H1 (cell line): ENCODE results near the gene NBEA. TPM values are rescaled to one million over a fixed set of nuclear protein-coding genes. Genes with fewer than 3 reads are reported as not detected.

ENCODE experiments used
- CTCF ChIA-PET: fragments of 300-600 bp; sonication (Branson Sonifier 250); formaldehyde crosslinking; loops from one replicate; lab custom pipeline; 2021; ENCODE audit not compliant: partially characterized antibody; lab: Charles Lee
- POLR2A ChIA-PET: fragments of 300-600 bp; sonication (Branson Sonifier 250); formaldehyde crosslinking; loops from one replicate; lab custom pipeline; 2021; ENCODE audit warnings: inconsistent platforms; ENCODE audit not compliant: partially characterized antibody; lab: Charles Lee
- DNase-seq, 2 experiments: peaks; one replicate each; pipeline versions ENCODE4 v3.0.0 to v3.0.0-alpha.2; 2010 to 2022; ENCODE audit warnings: low spot score in 2 of 2, low read depth in 1 of 2, mixed read lengths in 1 of 2
- FAIRE-seq: peaks from 2 replicates; lab custom pipeline; 2011; peaks lifted over from hg19 to GRCh38; lab: Jason Lieb, UNC
- H2AFZ ChIP-seq: 2 replicates; pipeline ENCODE4 v1.8.1; 2012; ENCODE audit warnings: low read length, inconsistent platforms
- H2AK5ac ChIP-seq: 2 replicates; pipeline ENCODE4 v1.6.1; 2013; ENCODE audit warnings: low read depth, low read length
- H2BK120ac ChIP-seq: replicated peaks from 2 replicates; pipeline ENCODE3; 2013; ENCODE audit warnings: low read depth, low read length, inconsistent platforms
- H2BK12ac ChIP-seq: 2 replicates; pipeline ENCODE4 v1.6.1; 2013; ENCODE audit warnings: low read depth, low read length
- H2BK15ac ChIP-seq: 2 replicates; pipeline ENCODE4 v1.6.1; 2013; ENCODE audit warnings: low read length
- H2BK20ac ChIP-seq: 2 replicates; pipeline ENCODE4 v1.6.1; 2013; ENCODE audit warnings: low read length
- H2BK5ac ChIP-seq: 2 replicates; pipeline ENCODE4 v1.6.1; 2013; ENCODE audit warnings: low read depth, low read length
- H3K14ac ChIP-seq: 2 replicates; pipeline ENCODE4 v1.6.1; 2013; ENCODE audit warnings: inconsistent platforms; ENCODE audit not compliant: insufficient read length
- H3K18ac ChIP-seq: 2 replicates; pipeline ENCODE4 v1.6.1; 2013; ENCODE audit warnings: low read length; ENCODE audit errors: extremely low read depth
- H3K23ac ChIP-seq: 2 replicates; pipeline ENCODE4 v1.6.1; 2013; ENCODE audit warnings: inconsistent platforms; ENCODE audit not compliant: insufficient read length
- H3K23me2 ChIP-seq: 2 replicates; pipeline ENCODE4 v1.6.1; 2013; ENCODE audit warnings: low read depth, low read length
- H3K27ac ChIP-seq: 2 replicates; pipeline ENCODE4 v1.6.1; 2011; ENCODE audit warnings: low read depth, low read length, inconsistent platforms
- H3K27me3 ChIP-seq, 4 experiments: replicated peaks in 1 of 4; 1 replicate in 1 of 4; 2 replicates in 3 of 4; pipeline versions ENCODE4 v1.6.1 to v1.8.1; 2011 to 2013; ENCODE audit warnings: low read length in 3 of 4, mild to moderate bottlenecking in 3 of 4, inconsistent platforms in 2 of 4, mixed read lengths in 2 of 4, moderate library complexity in 1 of 4; ENCODE audit not compliant: control insufficient read depth in 3 of 4, insufficient read depth in 3 of 4; ENCODE audit errors: extremely low read depth in 1 of 4
- H3K36me3 ChIP-seq, 4 experiments: 2 replicates each; pipeline versions ENCODE4 v1.6.1 to v1.8.1; 2011 to 2013; ENCODE audit warnings: mild to moderate bottlenecking in 4 of 4, low read length in 3 of 4, moderate library complexity in 2 of 4, control low read depth in 1 of 4, inconsistent platforms in 1 of 4; ENCODE audit not compliant: insufficient read depth in 4 of 4, control insufficient read depth in 2 of 4
- H3K4ac ChIP-seq: replicated peaks from 2 replicates; pipeline ENCODE3; 2013; ENCODE audit warnings: low read length, low read depth, mixed read lengths, inconsistent platforms; ENCODE audit not compliant: insufficient read length
- H3K4me1 ChIP-seq, 4 experiments: replicated peaks in 1 of 4; 1 replicate in 1 of 4; 2 replicates in 3 of 4; pipeline versions ENCODE4 v1.6.1 to v1.8.1; 2011 to 2013; ENCODE audit warnings: low read length in 3 of 4, inconsistent platforms in 2 of 4, mixed read lengths in 1 of 4; ENCODE audit not compliant: insufficient read depth in 4 of 4, control insufficient read depth in 3 of 4
- H3K4me2 ChIP-seq, 2 experiments: 2 replicates each; pipeline versions ENCODE4 v1.6.1 to v1.8.1; 2011 to 2013; ENCODE audit warnings: low read depth in 2 of 2, low read length in 2 of 2, control low read depth in 1 of 2, inconsistent platforms in 1 of 2, mild to moderate bottlenecking in 1 of 2; ENCODE audit not compliant: insufficient read depth in 1 of 2
- H3K4me3 ChIP-seq, 4 experiments: fragments of 200-600, 300-600 bp in 1 of 4; sonication (generic), shearing (Covaris generic), sonication (Bioruptor Twin) in 1 of 4; 2 replicates each; pipeline versions ENCODE4 v1.5.1 to v1.8.1; 2011 to 2016; ENCODE audit warnings: low read length in 4 of 4, low read depth in 3 of 4, control low read depth in 2 of 4, inconsistent platforms in 2 of 4, mild to moderate bottlenecking in 2 of 4, mixed read lengths in 1 of 4, moderate library complexity in 1 of 4; ENCODE audit not compliant: insufficient read depth in 2 of 4; ENCODE audit errors: extremely low read depth in 1 of 4
- H3K56ac ChIP-seq: replicated peaks from 2 replicates; pipeline ENCODE3; 2013; ENCODE audit warnings: low read depth, mild to moderate bottlenecking, mixed read lengths, low read length, inconsistent platforms; ENCODE audit not compliant: insufficient read length
- H3K79me1 ChIP-seq: 2 replicates; pipeline ENCODE4 v1.6.1; 2013; ENCODE audit warnings: low read depth, low read length, control low read depth
- H3K79me2 ChIP-seq, 2 experiments: 2 replicates each; pipeline versions ENCODE4 v1.6.1 to v1.8.1; 2012 to 2013; ENCODE audit warnings: low read length in 2 of 2, mild to moderate bottlenecking in 2 of 2, inconsistent platforms in 1 of 2; ENCODE audit not compliant: insufficient read depth in 2 of 2, control insufficient read depth in 1 of 2
- H3K9ac ChIP-seq, 4 experiments: replicated peaks in 1 of 4; 1 replicate in 1 of 4; 2 replicates in 3 of 4; pipeline versions ENCODE4 v1.6.1 to v1.8.1; 2011 to 2013; ENCODE audit warnings: low read depth in 3 of 4, low read length in 3 of 4, control low read depth in 2 of 4, mild to moderate bottlenecking in 2 of 4, moderate library complexity in 2 of 4, inconsistent platforms in 1 of 4; ENCODE audit errors: extremely low read depth in 1 of 4
- H3K9me3 ChIP-seq, 2 experiments: 2 replicates each; pipeline versions ENCODE4 v1.6.1 to v1.8.1; 2012 to 2013; ENCODE audit warnings: mild to moderate bottlenecking in 2 of 2, moderate library complexity in 2 of 2, control low read depth in 1 of 2, inconsistent platforms in 1 of 2, low read depth in 1 of 2, low read length in 1 of 2, mixed read lengths in 1 of 2; ENCODE audit not compliant: insufficient read depth in 2 of 2
- H4K20me1 ChIP-seq, 2 experiments: replicated peaks in 1 of 2; 2 replicates each; pipeline versions ENCODE3 to v1.8.1; 2011 to 2013; ENCODE audit warnings: inconsistent platforms in 2 of 2, low read length in 2 of 2, mild to moderate bottlenecking in 1 of 2; ENCODE audit not compliant: insufficient read depth in 2 of 2, control insufficient read depth in 1 of 2
- H4K5ac ChIP-seq: 2 replicates; pipeline ENCODE4 v1.6.1; 2013; ENCODE audit warnings: low read length, low read depth, mixed read lengths, inconsistent platforms; ENCODE audit not compliant: insufficient read length
- H4K8ac ChIP-seq: 2 replicates; pipeline ENCODE4 v1.8.0; 2013; ENCODE audit warnings: mild to moderate bottlenecking, moderate library complexity, low read length, inconsistent platforms; ENCODE audit not compliant: insufficient read depth; ENCODE audit errors: extremely low read depth
- H4K91ac ChIP-seq: replicated peaks from 2 replicates; pipeline ENCODE3; 2013; ENCODE audit warnings: low read length, mixed read lengths, inconsistent platforms; ENCODE audit not compliant: insufficient read length
- CHD2 ChIP-seq: IDR thresholded peaks from 2 replicates; pipeline ENCODE4 v1.6.1; 2012; ENCODE audit warnings: low read length, improper control_type of control experiment
- NANOG ChIP-seq: IDR thresholded peaks from 2 replicates; pipeline ENCODE4 v1.6.1; 2011; ENCODE audit warnings: low read length, low read depth, mild to moderate bottlenecking, inconsistent platforms; ENCODE audit not compliant: insufficient read depth, poor library complexity, severe bottlenecking
- NRF1 ChIP-seq: IDR thresholded peaks from 2 replicates; pipeline ENCODE4 v1.6.1; 2011; ENCODE audit warnings: mild to moderate bottlenecking, low read depth, low read length, improper control_type of control experiment
- POLR2A ChIP-seq, 2 experiments: IDR thresholded peaks; 1 replicate in 1 of 2; 2 replicates in 1 of 2; pipeline ENCODE4 v1.6.1; 2011; ENCODE audit warnings: low read depth in 2 of 2, low read length in 2 of 2, mild to moderate bottlenecking in 2 of 2; ENCODE audit errors: control extremely low read depth in 1 of 2
- RBBP5 ChIP-seq: IDR thresholded peaks from 2 replicates; pipeline ENCODE4 v1.7.1; 2012; ENCODE audit warnings: low read depth, mild to moderate bottlenecking, inconsistent platforms, low read length, moderate library complexity, borderline replicate concordance
- SP1 ChIP-seq: IDR thresholded peaks from 2 replicates; pipeline ENCODE4 v1.6.1; 2011; ENCODE audit warnings: low read depth, low read length
- WGBS, 2 experiments: shearing (Covaris generic) in 1 of 2; methylation state at CpG; one replicate each; pipeline versions ENCODE4 v1.1.6 to v1.1.7; 2013 to 2015; ENCODE audit warnings: low lambda C conversion rate in 2 of 2, mixed read lengths in 2 of 2, inconsistent platforms in 1 of 2, low coverage in 1 of 2, missing lambda C conversion rate in 1 of 2; ENCODE audit not compliant: insufficient replicate concordance in 2 of 2, insufficient coverage in 1 of 2, insufficient read length in 1 of 2; ENCODE audit errors: extremely low coverage in 1 of 2, missing lambda C conversion rate in 1 of 2; 5-methylcytosine and 5-hydroxymethylcytosine counted together
- polyA plus RNA-seq, 7 experiments: library from polyadenylated mRNA; depleted of rRNA in 3 of 7; stranded (reverse) in 5 of 7; unstranded in 2 of 7; fragments of >200 nt in 5 of 7; fragments of 200-250 nt in 2 of 7; gene quantifications; 1 replicate in 5 of 7; 2 replicates in 1 of 7; 4 replicates in 1 of 7; pipeline versions ENCODE4 v1.2.1 to v1.2.3, GENCODE V29; 2011 to 2013; ENCODE audit warnings: missing spikeins in 2 of 7, mixed read lengths in 2 of 7
- total RNA-seq: library from RNA; stranded (reverse); fragmentation: NEBNext Ultra II Directional; extraction: Animal tissue kit (Norgen Biotek cat#: 25700); gene quantifications from 2 replicates; pipeline ENCODE4 v1.2.1, GENCODE V29; 2021
- TF ChIP-seq, protein P1 (sequence below): IDR thresholded peaks from 2 replicates; pipeline ENCODE4 v1.6.1; 2011; ENCODE audit warnings: low read length, improper control_type of control experiment

NBEA gene
- total and polyA plus RNA-seq, 2 of the 8 experiments (the other 6 are each of a cell fraction or from before 2014, with no cell fraction given) = 14.2 to 21.5 TPM

- Histone ChIP-seq H3K79me2 (no peaks in the 10 kb centered on the region), H3K36me3 (no peaks in the 10 kb centered on the region), H3K23ac (no peak overlapping the region), H2AK5ac (no peak overlapping the region), H2BK12ac (no peak overlapping the region), H4K5ac (no peak overlapping the region), H3K18ac (no peak overlapping the region), H4K8ac (no peak overlapping the region), H3K56ac (no peak overlapping the region), H3K9ac (no peak overlapping the region)
- FAIRE-seq = no peak
- no peak for TF ChIP-seq NANOG
- TF ChIP-seq CHD2 = no peak
- no peak for TF ChIP-seq RBBP5
- TF ChIP-seq, protein P1, sequence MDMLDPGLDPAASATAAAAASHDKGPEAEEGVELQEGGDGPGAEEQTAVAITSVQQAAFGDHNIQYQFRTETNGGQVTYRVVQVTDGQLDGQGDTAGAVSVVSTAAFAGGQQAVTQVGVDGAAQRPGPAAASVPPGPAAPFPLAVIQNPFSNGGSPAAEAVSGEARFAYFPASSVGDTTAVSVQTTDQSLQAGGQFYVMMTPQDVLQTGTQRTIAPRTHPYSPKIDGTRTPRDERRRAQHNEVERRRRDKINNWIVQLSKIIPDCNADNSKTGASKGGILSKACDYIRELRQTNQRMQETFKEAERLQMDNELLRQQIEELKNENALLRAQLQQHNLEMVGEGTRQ = no peak
- no peak for TF ChIP-seq NRF1
- no peak for TF ChIP-seq POLR2A (IDR thresholded peaks at IDR 0.05; ENCODE audit: control extremely low read depth in 1 of 2, low read depth in 2 of 2, low read length in 2 of 2)
- no peak for TF ChIP-seq SP1
- TF ChIP-seq, all 59 proteins: peak for 0
- Histone ChIP-seq H4K91ac (no peak overlapping the region), H3K14ac (no peak overlapping the region), H2BK20ac (no peak overlapping the region), H3K23me2 (peaks cover 18% of the 10 kb centered on the region), H3K27ac (no peak overlapping the region), H2BK120ac (no peak overlapping the region), H2BK5ac (no peak overlapping the region), H3K4me1 (peaks cover 6 to 27% (median 20%) of the 10 kb centered on the region in 4 experiments), H3K9me3 (no peaks in the 10 kb centered on the region), H3K4me2 (peak overlapping the region in 1 of 2 experiments; percentile 98; a peak in 1 of 4 replicates), H2AFZ (no peak overlapping the region), H3K27me3 (peaks cover 26 to 45% (median 37%) of the 10 kb centered on the region in 4 experiments), H2BK15ac (no peak overlapping the region), H3K4ac (no peak overlapping the region), H4K20me1 (peaks cover 11 to 26% of the 10 kb centered on the region in 2 experiments), H3K4me3 (peak overlapping the region in 1 of 4 experiments; percentile 66; a peak in 1 of 8 replicates), H3K79me1 (no peaks in the 10 kb centered on the region)
- WGBS, 2 experiments = 67% methylated on average over 1 of the region's 1 CpG; no CpG with 5 or more reads in 1 of the 2 experiments
- ChIA-PET CTCF (interaction anchor here (1.1 to 1.2 kb wide), 2 partner anchors 10 to 240 kb away, joined by 3 to 4 read pairs; no protein-coding TSS in a partner anchor), POLR2A (no interaction called here)
- no peak for DNase-seq
Measured at GRCh38 chr13:35479706-35480105, 537.6 kb downstream of the NBEA start.
